Stimulated activated CD8-positive, alpha-beta memory T cell treated with anti-CD3 and anti-CD28 coated beads, Interleukin-15, amount 100 ng/mL, for 1 hour (primary cell): Measurements from ENCODE around the gene MYO1B.

Experiments
- DNase-seq: peaks from one replicate; pipeline ENCODE4 v3.0.0-alpha.2; 2020; ENCODE audit warnings: low read depth

The MYO1B gene

DNA sequence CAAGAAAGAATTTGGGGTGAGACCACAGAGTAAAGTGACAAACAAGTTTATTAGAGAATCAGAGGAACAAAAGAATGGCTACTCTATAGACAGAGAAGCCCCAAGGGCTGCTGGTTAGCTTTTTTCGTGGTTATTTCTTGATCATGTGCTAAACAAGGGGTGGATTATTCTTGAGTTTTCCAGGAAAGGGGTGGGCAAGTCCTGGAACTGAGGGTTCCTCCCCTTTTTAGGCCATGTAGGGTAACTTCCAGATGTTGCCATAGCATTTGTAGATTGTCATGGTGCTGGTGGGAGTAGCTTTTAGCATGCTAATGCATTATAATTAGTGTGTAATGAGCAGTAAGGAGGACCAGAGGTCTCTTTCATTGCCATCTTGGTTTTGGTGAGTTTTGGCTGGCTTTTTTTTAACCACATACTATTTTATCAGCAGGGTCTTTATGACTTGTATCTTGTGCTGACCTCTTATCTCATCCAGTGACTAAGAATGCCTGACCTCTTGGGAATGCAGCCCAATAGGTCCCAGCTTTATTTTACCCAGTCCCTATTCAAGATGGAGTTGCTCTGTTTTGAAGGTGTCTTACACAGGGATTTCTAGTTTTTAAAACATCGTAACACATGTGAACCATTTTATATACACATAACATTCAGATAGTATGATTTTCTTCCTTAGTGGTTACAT is 77.8 kb downstream of the MYO1B start:
- DNase-seq, result no peak

DNA sequence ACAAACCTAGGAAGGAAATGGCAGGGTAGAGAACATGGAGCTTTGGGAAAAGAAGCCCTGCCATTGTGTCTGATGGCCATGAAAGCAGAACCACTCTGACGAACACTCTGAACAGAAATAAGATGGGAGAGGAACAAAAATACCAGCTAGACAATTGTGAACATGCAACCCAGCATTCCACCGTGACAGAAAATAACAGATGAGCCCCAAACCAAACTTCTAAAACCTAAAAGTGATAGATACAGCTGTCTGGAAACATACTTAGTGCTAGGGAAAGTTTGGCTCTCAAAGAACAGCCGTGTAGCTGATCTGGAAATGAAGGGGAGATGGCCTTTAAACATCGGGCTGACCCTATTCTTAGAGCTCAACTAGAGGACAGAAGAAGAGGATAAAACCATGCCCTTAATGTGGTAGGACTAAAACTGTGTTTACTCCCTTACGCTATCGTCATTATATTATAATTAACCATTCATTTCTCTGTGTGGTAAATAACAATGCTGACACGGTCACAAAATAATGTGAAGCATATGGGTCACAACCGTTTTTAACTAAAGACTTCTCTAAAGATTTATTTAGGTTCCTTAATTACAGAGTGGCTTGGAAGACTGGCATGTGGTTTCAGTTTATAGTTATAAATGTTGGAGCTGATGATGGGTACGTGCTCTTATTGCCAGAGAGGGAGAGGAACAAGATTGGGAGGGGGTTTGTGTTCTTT is 80.6 kb downstream of the MYO1B start:
- DNase-seq, result no peak

DNA sequence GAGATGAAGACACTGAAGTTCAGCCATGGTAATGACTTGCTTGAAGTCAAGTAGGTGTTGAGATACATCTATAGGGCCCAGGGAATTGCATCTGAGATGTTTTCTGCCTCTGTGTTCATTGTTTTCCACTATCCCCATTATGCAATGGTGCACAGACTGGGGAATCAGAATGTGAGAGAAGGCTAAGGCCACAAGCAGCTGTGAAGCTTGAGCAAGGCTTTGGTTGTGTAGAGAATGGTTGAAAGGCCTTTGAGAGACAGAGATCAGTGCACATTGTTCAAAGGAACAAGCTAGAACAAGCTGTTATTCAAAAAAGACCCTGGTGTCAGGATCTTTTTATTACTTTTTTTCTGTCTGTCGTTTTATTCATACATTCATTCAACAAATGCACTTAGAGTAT is 82.3 kb downstream of the MYO1B start:
- DNase-seq, result no peak

DNA sequence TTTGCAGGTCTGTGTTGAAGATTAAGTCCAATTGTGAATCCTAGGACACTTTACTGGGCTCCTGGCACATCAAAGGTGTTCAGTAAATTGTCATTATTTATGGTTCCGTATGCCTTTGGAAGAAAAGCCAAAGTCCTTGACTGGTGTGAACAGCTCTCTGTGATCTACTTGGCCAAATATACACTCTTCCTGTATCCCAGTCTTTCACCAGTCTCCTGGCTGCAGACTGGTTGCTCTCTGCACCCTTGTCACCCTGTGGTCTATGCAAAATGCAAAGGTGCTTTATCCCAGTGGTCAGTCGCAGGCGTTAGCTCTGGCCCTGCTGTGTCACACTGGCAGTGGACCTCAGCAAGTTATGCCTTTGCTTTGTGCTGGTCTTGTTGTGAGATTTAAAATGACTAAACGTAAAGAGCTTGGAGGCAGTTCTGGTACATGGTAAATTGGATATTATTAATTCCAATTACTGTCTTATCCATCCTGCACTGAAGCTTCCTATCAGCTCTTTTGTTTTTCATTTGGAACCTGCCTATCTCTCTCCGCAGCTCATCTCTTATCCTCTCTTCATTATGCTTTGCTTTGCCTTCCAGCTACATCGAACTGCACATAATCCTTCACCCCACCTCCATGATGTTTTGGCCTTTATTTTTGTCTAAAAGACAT is 83.1 kb downstream of the MYO1B start:
- no peak for DNase-seq

DNA sequence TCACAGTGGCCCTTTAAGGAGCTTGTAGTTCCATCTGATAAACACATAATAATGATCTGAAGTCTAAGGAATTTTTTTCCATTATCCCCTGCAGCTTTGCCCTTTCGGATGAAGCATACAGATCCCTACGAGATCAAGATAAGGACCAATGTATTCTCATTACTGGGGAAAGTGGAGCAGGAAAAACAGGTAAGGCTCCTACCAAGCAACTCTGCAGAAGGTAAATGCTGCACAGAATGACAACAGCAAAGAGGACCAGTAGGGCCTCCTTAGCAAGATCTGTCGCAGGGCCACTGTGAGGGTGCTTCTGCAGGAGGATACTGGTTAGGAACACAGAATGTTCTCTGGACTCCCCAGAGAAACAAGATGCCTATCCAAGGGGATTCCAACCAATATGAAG is 84.6 kb downstream of the MYO1B start:
- DNase-seq, result no peak

DNA sequence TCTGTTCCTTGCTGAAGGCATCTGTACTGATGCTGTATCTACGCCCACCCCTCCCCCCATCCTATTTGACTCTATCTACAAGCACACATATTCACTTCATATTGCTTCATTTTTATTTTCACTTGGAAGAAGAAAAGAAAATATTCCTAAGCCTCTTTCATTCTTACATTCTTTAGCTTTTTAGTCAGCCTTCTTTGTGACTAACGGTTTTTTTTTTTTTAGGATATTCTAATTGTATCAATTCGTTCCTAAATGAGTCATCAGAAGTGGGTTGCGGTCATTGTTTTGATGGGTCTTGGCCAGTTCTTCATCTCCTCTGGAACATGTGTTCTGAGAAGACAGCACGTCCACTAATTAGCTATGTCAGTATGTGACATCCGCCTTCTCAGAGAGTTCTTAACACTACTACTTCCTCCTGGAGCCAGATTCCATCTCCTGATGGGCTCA is 88.7 kb downstream of the MYO1B start:
- DNase-seq, result no peak

DNA sequence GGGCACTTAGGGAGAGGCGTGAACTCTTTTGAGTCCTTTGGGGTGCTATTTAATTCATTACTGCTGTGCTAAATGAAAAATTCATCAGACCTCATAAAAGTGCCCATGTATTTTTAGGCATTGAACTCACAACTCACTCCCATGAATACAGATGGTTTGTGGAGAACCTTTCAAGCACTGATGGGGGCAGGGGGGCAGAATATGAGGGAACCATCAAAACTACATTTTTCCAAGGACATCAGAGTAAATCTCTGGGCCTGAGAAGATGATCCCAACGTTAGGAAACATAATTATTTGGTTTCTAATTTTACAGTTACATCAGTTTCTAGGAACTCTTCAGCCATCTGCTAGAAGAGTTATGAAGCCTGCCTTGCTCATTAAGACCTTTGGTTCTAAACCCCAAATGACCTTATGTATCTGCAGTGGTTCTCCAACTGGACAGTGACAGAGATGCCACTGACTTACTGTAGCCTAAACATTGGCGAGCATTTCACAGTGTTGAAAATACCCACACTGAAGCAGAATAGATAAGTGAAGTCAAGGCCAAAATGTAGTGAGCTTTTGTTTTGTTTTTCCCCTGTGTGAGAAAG is 90.8 kb downstream of the MYO1B start:
- DNase-seq, result no peak

DNA sequence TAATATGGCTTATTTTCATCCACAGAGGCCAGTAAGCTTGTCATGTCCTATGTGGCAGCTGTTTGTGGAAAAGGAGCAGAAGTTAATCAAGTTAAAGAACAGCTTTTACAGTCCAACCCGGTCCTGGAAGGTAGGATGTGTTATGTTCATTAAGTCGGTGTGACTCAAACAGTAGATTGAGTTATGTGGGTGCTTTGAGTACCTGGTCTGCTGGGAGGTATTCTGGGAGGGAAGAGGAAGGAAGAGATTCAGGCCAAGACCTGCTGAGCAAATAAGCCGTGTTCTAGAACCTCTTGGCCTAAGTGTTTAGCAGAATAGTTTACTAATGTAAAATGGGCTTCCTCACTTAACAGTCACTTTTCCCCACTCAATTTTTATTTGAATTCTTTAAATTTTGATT is 96.2 kb downstream of the MYO1B start:
- DNase-seq, result no peak

DNA sequence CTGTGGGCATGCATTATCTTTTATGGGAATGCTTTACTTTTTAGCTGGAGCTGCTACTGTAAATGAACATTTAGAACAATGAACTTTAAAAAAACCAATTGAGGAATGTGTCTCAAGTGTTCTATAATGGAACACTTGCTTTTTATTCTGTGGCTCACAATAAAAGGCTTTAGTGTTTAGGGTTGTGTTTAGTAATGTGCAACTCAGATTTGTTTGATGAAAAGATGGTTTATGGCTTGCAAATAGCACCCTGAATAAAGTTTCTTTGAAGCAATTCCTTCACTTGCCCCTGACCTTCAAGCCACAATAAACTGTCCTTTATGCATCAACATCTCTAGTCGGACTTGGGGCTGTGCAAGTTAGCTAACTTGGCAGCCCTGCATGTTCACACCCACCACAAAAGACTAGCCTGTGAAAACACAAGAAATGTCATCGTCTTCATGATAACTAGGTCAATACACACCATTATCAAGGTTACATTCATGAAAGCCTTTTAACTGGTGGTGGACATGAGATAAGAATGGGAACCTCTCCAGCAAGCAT is 98.7 kb downstream of the MYO1B start:
- DNase-seq, result no peak

DNA sequence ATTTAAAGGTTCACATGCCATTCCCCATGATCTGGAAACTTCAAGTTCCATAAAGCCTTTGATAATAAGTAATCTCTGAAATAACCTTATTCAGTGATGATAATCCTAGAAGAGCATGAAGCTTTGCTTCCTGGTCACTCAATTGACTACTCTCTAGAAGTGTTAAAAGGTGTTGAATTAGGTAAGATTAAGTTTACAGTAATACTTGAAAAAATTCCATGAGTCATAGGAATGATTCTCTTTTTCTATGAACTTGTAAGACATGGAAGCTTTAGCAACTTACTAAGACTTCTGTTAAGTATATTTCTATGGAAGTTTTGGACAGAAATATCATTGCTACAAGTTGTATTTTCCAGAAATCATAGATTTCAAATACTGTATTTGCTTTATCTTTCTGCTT is 100.6 kb downstream of the MYO1B start:
- DNase-seq, result no peak

DNA sequence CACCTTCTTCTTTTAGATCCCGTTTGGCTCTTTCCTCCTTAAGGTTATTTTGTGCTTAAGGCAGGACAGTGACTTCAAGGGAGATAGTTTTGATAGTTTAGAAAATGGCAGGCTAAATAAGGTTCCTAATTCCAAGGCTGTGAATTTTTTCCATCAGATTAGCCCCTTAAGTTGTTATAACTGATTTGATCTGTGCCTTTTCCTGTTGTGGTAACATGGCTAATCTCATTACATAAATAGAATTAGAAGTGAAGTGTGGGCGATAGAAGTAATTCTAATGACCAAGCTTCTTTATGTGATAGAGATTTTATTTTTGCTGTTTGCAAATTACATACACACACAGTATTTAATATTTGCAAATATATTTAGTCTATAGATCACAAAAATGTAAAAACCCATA is 102.0 kb downstream of the MYO1B start:
- DNase-seq, result no peak

DNA sequence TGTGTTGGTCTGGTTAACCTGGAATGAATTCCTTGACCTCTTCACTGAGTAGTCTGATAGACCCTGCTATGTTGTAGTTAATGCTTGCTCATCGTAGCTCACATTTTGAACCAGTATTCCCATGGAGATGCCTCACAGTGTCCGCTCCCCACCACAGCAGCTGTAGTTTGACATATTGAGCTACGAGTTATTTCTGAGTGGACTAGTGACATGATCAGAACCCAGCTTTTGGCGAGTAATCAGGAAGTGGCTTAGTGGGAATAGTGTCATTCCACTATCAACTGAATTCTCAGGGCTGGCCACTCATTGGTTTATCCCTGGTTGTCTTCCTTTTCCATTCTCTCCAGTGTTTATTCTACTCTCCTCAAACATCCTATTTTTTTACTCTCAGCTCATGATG is 102.7 kb downstream of the MYO1B start:
- DNase-seq, result no peak

DNA sequence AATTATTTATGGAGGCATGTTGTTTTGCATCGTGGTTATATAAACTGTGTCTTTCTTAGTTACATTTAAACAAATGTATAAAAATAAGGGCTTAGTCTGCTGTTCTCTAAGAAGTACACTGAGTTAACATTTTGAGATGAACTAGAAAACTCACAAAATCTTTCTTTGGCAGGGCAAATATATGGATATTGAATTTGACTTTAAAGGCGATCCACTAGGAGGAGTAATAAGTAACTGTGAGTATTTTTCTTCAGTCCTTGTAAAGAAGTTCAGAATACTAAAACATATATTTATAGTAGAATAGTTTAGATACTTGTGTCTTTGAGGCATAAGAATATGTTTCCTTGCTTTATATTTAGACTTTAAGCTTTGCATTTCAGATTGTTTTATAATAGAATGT is 104.8 kb downstream of the MYO1B start:
- DNase-seq, result no peak

DNA sequence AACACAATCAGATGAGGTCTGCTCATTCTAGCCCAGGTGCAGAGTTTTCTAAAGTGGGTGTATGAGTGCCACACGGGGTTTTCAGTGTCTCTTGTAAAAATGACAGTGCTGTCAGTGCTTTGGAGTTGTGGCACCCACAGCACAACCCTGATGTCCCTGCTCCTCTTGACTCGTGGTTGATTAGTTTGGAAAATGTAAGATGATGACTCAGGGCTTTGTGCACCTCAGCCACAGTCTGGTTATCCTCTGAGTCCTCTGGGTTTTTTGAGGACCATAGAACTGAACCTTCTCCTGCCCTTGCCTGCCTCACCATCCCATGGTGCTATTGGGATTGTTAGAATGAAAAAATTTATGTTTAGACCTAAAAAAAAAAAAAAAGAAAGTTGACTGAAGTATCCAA is 105.6 kb downstream of the MYO1B start:
- no peak for DNase-seq

DNA sequence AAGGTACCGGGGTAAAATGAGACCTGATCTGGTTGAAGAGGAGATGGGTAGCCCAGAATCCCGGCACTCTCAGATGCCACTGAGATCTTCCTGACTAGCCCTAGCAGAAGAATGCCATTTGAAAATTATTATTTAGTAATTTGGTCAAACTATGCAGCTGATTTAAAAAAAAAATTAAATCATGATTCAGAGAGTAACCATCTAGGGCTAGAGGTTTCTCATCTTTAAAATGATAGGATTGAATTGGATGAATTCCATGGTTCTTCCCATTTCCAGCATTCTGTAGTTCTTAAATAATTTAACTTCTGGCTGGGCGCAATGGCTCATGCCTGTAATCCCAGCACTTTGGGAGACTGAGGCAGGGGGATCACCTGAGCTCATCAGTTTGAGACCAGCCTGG is 106.1 kb downstream of the MYO1B start:
- no peak for DNase-seq

DNA sequence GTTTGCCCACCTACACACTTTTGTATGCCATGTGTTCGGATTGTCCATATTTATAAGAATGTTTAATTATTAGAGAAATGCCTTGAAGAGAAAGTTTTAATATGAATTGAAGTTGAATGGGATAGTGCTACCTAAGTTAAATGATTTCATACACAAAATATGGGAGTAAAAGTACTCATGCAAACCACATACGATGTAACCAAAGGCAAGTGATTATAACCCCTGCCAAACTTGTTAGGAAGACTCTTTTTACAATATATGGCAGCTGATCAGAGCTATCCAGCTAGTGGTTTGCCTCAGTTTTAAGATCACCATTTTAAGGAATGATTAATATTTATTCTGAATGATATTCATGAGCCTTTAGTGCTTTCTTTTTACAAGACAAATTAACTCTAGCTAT is 106.7 kb downstream of the MYO1B start:
- no peak for DNase-seq

DNA sequence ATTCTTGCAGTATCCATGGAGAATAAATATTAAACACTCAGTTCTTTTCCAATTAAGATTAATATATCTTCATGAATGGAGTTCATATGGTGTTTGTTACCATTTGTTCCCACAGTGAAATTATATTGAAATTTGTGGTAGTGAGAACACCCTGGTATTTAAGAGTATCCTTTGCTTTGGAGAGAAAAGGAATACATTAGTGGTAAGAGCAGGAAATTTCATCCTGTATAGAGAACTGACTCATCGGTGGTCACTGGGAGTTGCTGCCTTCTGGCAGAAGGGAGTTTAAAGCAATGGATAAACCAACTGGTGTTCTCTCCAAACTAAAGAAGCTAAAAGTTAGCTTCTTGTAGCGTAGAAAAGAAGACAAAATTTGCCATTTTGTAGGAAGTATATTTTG is 107.3 kb downstream of the MYO1B start:
- no peak for DNase-seq

DNA sequence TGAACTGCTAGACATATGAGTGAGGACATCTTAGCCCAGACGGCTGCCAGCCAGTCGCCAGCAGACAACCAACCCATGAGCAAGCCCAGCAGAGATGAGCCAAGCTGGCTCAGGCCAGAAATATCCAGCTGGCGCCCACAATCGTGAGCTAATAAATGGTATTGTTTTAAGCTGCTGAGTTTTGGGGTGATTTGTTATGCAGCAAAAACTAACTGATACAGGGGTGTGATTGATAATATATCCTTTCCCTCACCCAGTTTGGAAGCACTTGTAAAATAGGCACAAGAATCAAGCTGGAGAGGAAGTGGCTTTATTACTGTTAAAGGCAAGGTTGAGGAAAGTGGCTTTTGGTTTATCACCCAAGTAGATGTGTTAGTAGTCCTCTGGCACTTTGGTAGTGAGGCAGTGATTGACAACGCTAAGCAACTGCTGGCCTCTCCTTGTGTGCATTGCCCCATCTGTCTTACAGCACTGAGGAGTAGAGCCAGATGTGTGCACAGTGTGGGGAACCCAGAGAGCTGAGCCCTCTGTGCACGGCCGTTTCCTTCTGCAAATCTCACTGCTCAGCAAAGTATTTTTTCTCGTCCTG is 110.1 kb downstream of the MYO1B start:
- no peak for DNase-seq

DNA sequence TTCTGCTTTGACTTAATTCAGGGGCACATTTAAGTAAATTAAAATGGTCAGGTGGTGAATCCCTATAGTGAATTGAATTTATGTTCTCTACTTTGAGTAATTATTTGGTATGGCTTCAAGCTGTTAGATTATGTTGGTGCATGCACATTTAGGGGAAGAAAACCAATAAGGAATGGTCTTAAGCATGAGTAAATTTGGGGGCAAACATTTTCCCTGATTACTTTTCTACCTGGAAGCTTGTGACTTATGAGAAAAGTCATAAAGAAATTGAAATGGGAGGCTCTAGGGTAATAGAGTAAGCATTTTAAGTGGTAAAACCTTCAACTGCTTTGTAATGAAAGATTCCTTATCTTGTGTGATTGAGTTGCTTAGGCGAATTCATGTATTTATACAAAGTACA is 112.5 kb downstream of the MYO1B start:
- no peak for DNase-seq

DNA sequence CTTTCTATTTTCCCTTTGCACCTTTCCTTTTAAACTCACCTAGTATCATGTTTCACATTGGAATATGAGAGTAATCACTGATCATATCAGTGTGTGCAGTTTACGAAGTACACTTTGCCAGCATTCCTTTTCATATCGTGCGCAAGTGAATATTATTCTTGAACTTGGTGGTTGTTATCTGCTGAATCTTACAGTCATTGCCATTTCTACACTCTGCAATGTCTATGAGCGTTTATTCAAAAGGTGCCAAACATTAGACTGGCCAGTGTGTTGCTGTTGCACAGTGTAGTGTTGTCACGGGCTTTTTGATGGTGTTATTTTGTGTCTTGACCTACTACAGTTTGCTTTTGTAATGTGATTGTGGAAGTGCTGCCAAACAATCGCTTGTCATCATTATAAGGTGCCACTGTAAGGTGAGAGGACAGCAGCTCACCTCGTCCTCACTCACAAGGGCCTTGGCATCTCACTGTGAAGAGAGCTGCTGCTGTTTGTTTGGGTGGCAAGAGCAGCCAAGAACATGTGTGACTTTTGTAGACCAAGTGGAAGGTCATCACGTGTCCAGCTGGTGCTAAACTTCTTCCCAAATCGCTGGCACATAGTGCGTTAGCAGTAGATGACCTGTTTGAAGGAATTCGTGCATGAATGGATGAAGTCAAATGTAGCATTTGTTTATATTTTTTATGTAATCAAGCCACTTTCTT is 113.3 kb downstream of the MYO1B start:
- no peak for DNase-seq

DNA sequence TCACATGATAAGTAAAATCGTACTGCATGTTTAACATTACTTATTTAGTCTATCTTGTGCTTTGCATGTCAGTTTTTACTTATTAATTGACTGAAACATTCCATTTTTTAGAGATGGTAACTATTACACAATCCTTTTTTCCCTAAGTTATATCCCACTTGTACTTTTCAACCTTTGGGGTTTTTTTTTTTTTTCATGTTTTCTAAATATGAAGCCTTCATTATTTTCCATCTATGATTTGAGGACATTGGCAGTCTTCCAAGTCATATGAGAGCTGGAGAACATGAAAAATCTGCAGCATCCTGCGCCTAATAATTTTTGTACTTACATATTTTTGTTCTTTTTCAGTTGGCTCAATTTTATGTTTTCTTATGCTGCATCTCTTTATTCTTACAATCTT is 113.9 kb downstream of the MYO1B start:
- DNase-seq, result no peak

DNA sequence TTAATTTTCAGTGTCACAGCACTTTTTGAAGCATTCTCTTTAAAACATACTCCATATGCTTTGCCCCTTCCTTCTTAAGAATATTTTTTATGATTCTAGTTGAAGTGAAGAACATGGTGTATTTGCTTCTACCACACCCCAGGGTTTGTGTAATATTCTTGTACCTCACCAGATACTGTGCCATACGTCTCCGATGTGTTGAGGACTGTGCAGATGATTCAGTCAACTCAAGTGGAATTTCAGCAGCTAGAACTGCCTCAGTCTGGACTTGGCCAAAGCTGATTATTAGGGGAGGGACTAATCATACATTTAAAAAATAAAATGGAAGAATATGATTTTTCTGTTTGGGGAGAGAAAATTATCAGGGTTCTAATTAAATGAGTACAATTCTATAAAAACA is 115.7 kb downstream of the MYO1B start:
- no peak for DNase-seq
